HG02852 (cell line): Measurements from ENCODE around the gene NANOS2.

Experiments
- ATAC-seq: cut with Tn5 transposase; IDR thresholded peaks from one replicate; pipeline ENCODE4 v1.9.1; 2021; ENCODE audit warnings: mild to moderate bottlenecking, moderate library complexity; ENCODE audit not compliant: unreplicated experiment

The NANOS2 gene

GRCh38 chr19:45913874-45914830, at the start of gene NANOS2:
TSS of gene NANOS2 (minus strand) at chr19:45914778. CDS start at chr19:45914693, 85 bp downstream.
- no peak for ATAC-seq

- no peak for ATAC-seq
These were observed 47.4 kb upstream of the NANOS2 start for GRCh38 chr19:45962021-45962420.

GRCh38 chr19:45960595-45961235, 46.1 kb upstream of the NANOS2 start:
- no peak for ATAC-seq

- no peak for ATAC-seq
These were observed 45.0 kb upstream of the NANOS2 start for GRCh38 chr19:45959517-45960025.

GRCh38 chr19:45958769-45959516, 44.4 kb upstream of the NANOS2 start:
- ATAC-seq: no peak

GRCh38 chr19:45958320-45958719, 43.7 kb upstream of the NANOS2 start:
- no peak for ATAC-seq

- no peak for ATAC-seq
These were observed 41.5 kb upstream of the NANOS2 start for GRCh38 chr19:45955905-45956608.

- no peak for ATAC-seq
These were observed 39.6 kb upstream of the NANOS2 start for GRCh38 chr19:45954156-45954555.

- no peak for ATAC-seq
These were observed 39.1 kb upstream of the NANOS2 start for GRCh38 chr19:45953676-45954075.

- ATAC-seq: no peak
These were observed 38.3 kb upstream of the NANOS2 start for GRCh38 chr19:45952686-45953505.

- ATAC-seq: no peak
These were observed 37.7 kb upstream of the NANOS2 start for GRCh38 chr19:45952341-45952685.

GRCh38 chr19:45947926-45948325, 33.3 kb upstream of the NANOS2 start:
- no peak for ATAC-seq

GRCh38 chr19:45940515-45940805, 25.9 kb upstream of the NANOS2 start:
- no peak for ATAC-seq

GRCh38 chr19:45939792-45940514, 25.4 kb upstream of the NANOS2 start:
- ATAC-seq: no peak

- no peak for ATAC-seq
These were observed 24.2 kb upstream of the NANOS2 start for GRCh38 chr19:45938733-45939319.

- no peak for ATAC-seq
These were observed 20.7 kb upstream of the NANOS2 start for GRCh38 chr19:45935267-45935666.

- ATAC-seq: no peak
These were observed 20.1 kb upstream of the NANOS2 start for GRCh38 chr19:45934551-45935230.

- ATAC-seq: no peak
These were observed 19.2 kb upstream of the NANOS2 start for GRCh38 chr19:45933759-45934158.
